GM21737 (cell line): Measurements from ENCODE around the gene USP12.

Experiments
- ATAC-seq: cut with Tn5 transposase; IDR thresholded peaks from one replicate; pipeline ENCODE4 v1.9.1; 2021; ENCODE audit warnings: mild to moderate bottlenecking, moderate library complexity; ENCODE audit not compliant: unreplicated experiment

Gene USP12

GRCh38 chr13:27183561-27184147 is 12.0 kb upstream of the USP12 start:
- no peak for ATAC-seq

- no peak for ATAC-seq
Measured at GRCh38 chr13:27182844-27183497, 11.4 kb upstream of the USP12 start.

DNA sequence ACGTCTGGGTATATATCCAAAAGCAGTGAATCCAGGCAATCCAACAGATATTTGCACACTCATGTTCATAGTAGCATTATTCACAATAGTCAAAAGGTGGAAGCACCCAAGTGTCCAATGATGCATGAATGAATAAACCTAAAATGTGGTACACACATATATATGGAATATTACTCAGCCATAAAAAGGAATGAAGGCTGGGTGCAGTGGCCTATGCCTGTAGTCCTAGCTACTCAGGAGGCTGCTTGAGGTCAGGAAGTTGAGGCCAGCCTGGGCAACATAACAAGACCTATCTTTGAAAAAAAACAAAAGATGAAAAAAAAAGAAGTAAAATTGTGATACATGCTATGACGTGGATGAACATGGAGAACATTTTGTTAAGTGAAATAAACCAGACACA is 10.4 kb upstream of the USP12 start:
- no peak for ATAC-seq

DNA sequence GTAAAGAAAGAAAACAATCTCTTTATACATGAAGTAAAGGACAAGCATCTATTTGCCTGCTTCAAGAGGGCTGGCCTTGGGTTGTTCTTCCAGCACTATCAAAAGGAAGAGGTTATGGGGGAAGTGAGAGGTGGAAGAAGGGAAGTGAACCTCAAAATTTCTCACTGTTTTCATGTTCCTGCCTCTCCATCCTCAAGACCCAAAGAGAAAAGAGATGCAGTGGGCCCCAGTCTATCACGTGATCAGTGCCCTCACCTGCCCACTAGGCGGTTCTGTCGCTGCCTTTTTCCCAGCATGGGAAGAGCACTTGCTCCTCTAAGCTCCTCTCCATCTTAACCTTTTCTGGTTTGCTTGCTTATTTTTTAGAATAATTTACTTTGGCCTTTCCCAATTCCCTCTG is 6.2 kb upstream of the USP12 start:
- no peak for ATAC-seq

DNA sequence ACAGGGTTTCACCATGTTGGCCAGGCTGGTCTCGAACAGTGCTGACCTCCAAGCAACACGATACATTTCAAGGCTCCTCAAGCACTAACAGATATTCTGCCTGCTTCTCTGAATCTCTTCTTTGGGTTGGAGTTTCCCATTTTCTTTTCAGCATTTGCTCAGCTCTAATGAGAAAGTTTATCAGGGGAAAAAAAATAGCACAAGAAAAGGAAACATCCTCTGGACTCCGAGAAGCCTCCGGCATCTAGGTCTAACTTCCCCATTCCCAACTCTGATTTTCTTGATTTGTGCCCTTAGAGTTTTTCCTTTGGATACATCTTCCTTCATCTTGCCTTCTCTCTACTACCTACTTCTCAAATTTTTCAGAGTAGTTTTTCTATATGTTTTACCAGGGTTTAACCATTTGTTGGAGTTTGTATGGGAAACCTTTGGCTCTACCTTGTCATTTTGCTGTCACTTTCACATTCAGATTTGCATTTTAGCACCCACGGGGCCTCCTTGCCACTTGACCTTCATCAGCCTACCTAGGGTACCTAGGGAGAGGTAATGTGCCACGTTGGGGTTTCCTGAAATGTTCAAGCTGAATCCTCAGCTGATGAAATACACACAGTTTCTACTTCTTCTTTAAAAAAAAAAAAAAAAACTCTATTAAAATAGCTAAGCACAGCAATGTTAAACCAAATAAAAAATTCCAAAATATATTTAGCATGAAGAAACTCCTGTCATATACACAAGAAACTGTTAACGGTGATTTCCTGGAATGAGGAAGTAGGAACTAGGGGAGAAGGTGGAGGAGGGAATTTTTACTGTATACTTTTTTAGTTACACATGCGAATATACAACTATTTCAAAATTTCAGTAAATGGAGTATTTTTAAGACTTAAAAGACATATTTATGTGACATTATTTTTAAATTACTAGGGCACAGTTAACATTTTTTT is 5.1 kb upstream of the USP12 start:
- ATAC-seq = no peak

DNA sequence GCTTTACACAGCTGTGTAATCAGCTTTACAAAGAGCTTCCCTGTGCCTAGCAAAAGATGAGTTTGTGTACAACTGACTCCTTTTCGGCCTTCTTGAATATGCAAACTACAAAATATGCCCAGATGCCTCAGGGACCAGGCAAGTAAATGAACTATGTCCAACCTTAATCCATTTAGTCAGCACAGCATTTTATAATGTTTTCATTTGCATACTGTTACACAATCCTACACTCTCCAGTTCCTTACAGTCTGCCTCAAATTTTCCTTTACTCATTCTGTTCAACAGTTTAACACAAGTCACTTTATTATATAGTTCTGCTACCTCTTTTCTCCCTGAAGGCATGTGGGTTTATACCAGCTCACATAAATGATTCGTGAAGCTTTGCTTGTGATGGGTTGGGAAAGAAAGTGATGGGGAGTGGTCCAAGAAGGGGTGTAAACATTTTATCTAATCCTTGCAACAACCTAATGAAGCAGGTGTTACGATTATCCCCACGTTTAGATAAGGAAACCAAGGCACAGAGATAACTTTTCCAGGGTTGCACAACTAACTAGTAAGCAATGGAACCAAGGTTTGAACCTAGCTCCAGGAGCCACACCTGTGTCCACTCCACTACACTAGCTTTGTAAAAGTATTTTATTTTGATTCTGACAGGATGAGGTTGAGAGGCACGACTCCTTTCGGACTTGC is 3.3 kb upstream of the USP12 start:
- ATAC-seq = no peak

- ATAC-seq = no peak
Measured at GRCh38 chr13:27172495-27172842, 858 bp upstream of the USP12 start.

GRCh38 chr13:27171827-27172494 is 350 bp upstream of the USP12 start:
- peak; percentile 74 for ATAC-seq

DNA sequence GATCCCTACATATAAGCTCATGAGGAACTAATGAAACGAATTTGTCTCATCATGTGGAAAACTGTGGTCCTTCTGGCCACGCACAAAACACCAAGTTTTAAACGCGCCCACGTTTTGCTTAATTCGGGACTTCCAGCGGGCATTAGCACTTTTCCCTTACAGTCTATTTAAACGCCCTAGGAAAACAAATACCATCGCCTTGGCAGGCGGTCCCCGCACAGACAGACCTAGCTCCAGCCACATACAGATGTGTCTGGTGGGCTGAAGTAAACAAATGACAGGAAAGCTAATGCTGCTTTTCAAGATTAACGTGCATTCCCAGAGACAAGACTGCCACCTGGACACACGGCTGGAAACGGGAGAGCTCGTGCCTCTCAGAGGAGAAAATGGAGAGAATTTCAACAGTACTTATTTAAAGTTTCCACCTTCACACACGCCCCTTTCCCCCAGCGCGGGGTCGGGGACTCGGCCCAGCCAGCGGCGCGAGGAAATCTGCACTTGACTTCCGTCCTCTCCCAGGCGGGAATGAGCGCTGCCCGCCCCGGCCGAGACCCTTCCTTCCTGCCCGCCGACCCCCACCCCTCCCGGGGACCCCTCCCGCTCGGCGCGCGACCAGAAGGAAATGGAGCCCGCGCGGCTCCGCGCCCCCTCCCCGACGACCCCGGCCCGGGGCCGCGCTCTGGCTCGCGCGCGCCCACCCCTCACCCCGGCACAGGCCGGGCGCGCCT is 931 bp downstream of the USP12 start:
- no peak for ATAC-seq

DNA sequence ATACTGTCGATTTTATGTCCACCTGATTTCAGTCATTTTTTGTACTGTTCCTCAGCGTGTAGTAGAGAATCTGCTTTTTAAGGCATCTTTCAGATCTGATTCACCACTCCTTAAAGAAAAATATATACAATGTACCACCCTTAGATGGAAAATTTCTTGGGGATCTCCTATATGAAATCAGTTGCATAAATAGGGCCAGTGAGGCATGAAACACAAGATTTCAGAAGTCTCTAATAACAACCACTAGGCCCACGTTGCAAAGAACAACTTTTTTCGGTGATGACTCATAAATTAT is 1.4 kb downstream of the USP12 start:
- no peak for ATAC-seq

- no peak for ATAC-seq
Measured at GRCh38 chr13:27168906-27169657, 2.5 kb downstream of the USP12 start.

- no peak for ATAC-seq
Measured at GRCh38 chr13:27168086-27168485, 3.5 kb downstream of the USP12 start.

DNA sequence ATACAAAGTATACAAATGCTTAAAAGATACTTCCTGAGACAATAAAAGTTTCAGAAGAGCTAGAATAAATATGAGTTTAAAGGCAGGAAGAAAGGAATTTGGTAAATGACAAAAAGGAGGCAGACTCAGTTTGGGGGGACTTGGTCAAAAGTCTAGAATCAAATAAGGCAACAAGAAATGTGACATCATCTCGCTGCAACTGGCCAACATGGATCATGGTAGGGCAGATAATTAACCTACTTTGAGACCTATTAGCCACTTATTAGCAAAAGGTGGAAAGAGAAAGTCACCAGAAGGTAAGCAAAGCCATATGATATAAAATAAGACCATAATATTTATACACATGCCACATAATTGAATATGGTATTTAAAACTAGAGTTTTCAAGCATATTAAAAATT is 5.3 kb downstream of the USP12 start:
- ATAC-seq = no peak

GRCh38 chr13:27161980-27162379 is 9.6 kb downstream of the USP12 start:
- ATAC-seq = no peak

GRCh38 chr13:27161423-27161822 is 10.2 kb downstream of the USP12 start:
- no peak for ATAC-seq

DNA sequence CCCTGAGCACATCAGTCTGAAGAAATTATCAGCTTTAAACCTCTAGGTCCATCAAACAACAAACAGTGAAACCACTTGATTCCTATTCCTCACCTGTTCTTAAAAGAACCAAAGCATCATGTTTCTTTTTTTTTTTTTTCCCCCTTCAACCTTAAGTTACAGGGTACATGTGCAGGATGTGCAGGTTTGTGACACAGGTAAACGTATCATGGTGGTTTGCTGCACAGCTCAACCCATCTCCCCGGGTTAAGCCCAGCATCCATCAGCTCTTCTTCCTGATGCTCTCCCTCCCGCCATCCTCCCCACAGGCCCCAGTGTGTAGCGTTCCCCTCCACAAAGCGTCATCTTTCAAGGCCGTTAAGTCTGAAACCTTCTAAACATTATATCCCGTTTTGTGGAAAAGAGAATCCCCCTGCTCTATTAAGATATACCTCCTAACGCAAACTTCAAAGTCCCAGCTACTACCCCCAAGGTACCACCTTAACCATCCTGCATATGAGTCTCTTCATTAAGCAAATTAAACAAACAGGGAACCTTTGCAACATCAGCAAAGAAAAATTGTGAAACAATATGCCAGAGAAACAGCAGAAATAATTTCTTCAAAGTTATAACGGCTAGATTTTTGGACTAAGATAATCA is 10.8 kb downstream of the USP12 start:
- no peak for ATAC-seq

DNA sequence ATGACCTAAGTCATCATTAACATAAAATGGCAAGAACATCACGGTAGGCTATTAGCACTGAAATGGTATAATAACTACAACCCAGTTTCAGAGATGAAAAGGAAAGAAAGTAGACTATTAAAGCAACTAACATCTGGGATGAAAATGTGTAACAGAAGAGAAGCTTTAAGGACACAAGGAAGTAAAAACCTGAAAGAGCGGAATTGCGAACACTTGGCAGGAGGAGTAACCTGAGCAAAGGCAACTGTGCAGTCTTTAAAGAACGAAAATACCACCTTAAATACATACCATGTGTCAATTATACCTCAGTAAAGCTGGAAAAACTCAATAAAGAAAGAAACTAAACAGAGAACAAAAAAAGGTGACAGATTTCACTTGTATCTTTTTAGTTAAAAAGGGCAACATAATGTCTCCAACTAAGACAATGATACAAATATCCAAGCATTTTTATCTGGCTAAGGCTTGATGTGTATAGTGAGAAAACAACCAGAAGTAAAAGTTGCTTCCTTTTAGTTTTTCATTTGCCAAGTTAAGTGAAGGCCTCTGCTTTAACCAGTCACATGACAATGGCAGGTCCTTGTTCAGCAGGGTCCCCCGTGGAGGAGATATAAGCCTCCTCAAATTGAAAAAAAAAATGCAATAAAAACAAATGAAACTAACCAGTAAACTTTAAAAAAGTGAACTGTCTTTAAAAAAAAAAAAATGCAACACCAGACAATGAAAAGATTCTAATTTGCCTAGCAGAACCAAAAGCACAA is 11.6 kb downstream of the USP12 start:
- ATAC-seq = no peak

GRCh38 chr13:27158335-27158734 is 13.3 kb downstream of the USP12 start:
- no peak for ATAC-seq
